A549 treated with AZD2906 at 1 μM for 4 hours (cell line): ENCODE data around the gene PKD2L1. TPM values are rescaled to one million over a fixed set of nuclear protein-coding genes. Genes with fewer than 3 reads are reported as not detected.

ENCODE experiments used
- total RNA-seq: library from RNA; stranded (reverse); fragments of 200-300 nt; extraction: Qiagen RNA extraction; gene quantifications from 5 replicates; pipeline ENCODE4 v1.2.3, GENCODE V29; 2022

PKD2L1 gene
- 0.06 to 0.33 TPM (median 0.16 TPM) in 4 of 5 replicates, not detected in the other for total RNA-seq

DNA sequence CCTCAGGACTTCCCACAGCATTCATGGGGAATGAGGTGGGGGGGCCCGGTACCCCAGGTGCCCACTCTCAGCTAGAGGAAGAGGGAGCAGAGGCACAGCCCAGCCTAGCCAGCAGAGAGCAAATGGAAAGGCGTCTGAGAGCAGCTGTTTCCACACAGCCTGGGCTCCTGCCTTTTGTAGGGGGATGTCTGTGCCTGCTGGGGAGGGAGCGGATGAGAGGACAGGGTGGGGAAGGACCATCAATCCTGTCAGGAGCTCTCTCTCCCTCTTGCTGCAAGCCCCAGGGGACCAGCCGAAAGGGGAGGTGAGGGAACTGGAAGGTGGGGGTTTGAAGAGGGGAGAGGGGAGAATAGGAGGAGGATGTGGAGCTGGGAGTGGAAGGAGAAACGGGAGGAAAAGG, at the start of gene PKD2L1:
TSS of gene PKD2L1 (minus strand) at position 150 of the 400 bp plus-strand sequence. CDS start at position 25, 125 bp downstream.

DNA sequence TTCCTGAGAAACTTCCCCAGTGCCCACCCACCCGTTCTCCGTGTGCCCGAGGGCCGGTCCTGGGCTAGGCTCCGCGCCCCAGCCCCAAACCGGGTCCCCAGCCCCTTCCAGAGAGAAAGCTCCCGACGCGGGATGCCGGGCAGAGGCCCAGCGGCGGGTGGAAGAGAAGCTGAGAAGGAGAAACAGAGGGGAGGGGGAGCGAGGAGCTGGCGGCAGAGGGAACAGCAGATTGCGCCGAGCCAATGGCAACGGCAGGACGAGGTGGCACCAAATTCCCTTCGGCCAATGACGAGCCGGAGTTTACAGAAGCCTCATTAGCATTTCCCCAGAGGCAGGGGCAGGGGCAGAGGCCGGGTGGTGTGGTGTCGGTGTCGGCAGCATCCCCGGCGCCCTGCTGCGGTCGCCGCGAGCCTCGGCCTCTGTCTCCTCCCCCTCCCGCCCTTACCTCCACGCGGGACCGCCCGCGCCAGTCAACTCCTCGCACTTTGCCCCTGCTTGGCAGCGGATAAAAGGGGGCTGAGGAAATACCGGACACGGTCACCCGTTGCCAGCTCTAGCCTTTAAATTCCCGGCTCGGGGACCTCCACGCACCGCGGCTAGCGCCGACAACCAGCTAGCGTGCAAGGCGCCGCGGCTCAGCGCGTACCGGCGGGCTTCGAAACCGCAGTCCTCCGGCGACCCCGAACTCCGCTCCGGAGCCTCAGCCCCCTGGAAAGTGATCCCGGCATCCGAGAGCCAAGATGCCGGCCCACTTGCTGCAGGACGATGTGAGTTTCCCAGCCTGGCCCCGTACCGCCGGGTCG, 16.9 kb upstream of the PKD2L1 start, which contains the start of gene SCD:
TSS of gene SCD (plus strand) at position 469 of the 803 bp plus-strand sequence. CDS start at position 741, 272 bp downstream.

GRCh38 chr10:100286051-100287033, 43.7 kb downstream of the PKD2L1 start, which contains the start of gene BLOC1S2:
BLOC1S2 (minus strand) TSS chr10:100286680; CDS start chr10:100286659, 21 bp downstream.

GRCh38 chr10:100267239-100268104, 62.6 kb downstream of the PKD2L1 start, which contains the start of gene CWF19L1:
CWF19L1 (minus strand) TSS chr10:100267638; CDS start chr10:100267593, 45 bp downstream.

Other genes starting within 250 kb of the PKD2L1 start
- gene CPN1, start 248.4 kb downstream of the PKD2L1 start, total RNA-seq, result 0.22 to 0.37 TPM (median 0.34 TPM) in 5 replicates
- gene ERLIN1, start 144.2 kb downstream of the PKD2L1 start, total RNA-seq, result 43.8 to 71.1 TPM (median 49.5 TPM) in 5 replicates
- 17.8 to 24.2 TPM (median 19.8 TPM) in 5 replicates for gene CHUK, start 100.6 kb downstream of the PKD2L1 start, total RNA-seq
- 19.2 to 24.1 TPM (median 19.8 TPM) in 5 replicates for gene CWF19L1, start 62.6 kb downstream of the PKD2L1 start, total RNA-seq
- 88.7 to 104 TPM (median 95.5 TPM) in 5 replicates for gene BLOC1S2, start 43.5 kb downstream of the PKD2L1 start, total RNA-seq
- 126 to 180 TPM (median 155 TPM) in 5 replicates for gene SCD, start 17.0 kb upstream of the PKD2L1 start, total RNA-seq
- 0.03 TPM in 1 of 5 replicates, not detected in the others for gene WNT8B, start 132.8 kb upstream of the PKD2L1 start, total RNA-seq
- 0.98 to 2.2 TPM (median 1.7 TPM) in 5 replicates for gene SEC31B, start 189.6 kb upstream of the PKD2L1 start, total RNA-seq
- 270 to 296 TPM (median 288 TPM) in 5 replicates for gene NDUFB8, start 199.6 kb upstream of the PKD2L1 start, total RNA-seq
- 12.3 to 19.1 TPM (median 16.9 TPM) in 5 replicates for gene HIF1AN, start 205.7 kb upstream of the PKD2L1 start, total RNA-seq